ENCODE measurements around the gene MAT2A. TPM values are rescaled to one million over a fixed set of nuclear protein-coding genes. Genes with fewer than 3 reads are reported as not detected.
A peak's percentile ranks its signal among the peaks of the same experiment; 100 is the strongest.

MAT2A gene
- total and polyA plus RNA-seq, 9 of the 15 experiments (the other 6 are each of a cell fraction or from before 2014, with no cell fraction given): 130 to 1,027 (median 240) TPM

DNA sequence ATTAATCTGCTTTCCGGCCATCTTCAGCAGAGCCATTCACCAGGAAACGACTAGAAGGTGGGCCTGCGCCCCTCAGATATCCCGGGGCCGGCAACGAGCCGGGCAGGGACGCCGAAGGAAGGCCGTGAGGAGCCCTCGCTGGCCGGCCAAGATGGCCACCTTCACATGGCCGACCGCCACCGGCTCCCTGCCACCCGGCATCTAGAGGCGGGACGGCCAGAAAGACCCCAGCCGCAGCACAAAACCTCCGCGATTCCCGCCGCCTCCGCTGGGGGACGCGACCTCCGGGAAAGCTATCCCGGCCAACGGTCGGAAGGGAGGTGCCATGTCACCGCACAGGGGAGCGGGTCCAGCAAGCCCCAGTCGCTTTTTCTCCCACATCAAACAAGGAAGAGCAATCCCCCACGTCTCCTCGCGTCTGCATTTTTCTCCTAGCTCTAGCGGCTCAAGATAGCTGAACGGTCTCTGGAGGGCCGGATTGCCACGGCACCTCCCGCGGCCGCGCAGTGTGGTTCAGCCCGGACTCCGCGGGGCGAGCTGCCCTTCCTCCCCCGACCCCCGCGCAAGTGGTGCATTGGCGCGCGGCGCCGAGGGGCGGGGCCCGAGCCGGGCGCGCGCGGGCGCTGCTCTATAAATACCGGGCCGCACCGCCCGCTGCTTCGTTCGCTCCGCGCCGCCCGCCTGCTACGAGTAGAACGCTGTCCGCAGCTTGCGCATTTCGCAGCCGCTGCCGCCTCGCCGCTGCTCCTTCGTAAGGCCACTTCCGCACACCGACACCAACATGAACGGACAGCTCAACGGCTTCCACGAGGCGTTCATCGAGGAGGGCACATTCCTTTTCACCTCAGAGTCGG is at the start of gene MAT2A (continued):
- TF ChIP-seq SETDB1 (IDR thresholded peaks at IDR 0.05; ENCODE audit: low read length): no peak
- no peak for TF ChIP-seq HSF4 (CRISPR knock-in tag; IDR thresholded peaks at IDR 0.05; ENCODE audit: borderline replicate concordance)
- TF ChIP-seq KLF10 (CRISPR knock-in tag; IDR thresholded peaks at IDR 0.05): no peak
- TF ChIP-seq, protein P1, sequence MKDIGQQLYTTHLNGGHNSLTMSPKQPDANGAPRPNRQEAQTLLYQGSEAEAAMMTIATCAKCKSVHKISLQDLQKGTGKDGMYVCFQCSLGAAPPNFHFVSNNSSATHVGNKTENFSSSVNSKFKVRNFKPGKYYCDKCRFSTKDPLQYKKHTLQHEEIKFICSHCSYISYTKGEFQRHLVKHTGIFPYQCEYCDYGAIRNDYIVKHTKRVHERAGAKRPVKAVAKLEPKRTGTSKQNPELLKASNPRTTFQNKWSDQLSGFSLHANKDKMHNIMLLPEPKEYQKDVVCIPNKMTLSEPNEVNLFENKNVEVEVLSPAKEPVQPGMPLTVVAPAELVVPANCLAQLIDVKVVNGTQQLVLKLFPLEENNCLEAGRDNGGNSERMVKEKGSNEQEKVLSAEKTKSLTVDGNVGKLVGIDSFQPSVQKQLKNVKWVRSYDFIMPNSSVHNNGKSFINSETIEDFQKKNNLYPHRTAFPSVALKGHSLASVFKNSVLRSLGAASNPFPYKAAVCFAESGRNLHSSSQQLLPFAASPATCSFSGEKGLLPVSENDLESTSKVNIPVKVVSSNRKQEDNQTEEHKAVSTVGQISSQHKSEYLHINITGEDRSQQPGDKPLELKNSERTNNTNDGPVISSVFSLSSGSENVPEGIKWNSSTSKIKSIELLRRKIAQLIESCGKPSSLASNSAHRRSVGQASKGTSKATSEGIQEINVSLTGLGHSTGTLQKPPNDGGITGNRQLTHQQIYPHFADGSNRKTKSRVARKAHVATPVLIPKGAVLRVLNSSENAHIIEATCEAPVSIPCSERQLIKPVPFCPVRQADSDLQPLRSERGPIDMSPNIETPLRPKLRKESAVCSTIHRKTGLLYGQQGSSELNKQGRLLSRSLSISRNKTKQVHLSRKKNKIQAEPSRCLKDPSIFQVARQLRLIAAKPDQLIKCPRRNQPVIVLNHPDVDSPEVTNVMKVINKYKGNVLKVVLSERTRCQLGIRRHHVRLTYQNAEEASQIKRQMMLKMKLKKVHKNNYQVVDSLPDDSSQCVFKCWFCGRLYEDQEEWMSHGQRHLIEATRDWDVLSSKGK (CRISPR knock-in tag; IDR thresholded peaks at IDR 0.05): no peak
- no peak for TF ChIP-seq IRF1 (CRISPR knock-in tag; IDR thresholded peaks at IDR 0.05; ENCODE audit: borderline replicate concordance)
- TF ChIP-seq SRSF9 (IDR thresholded peaks at IDR 0.05; ENCODE audit: borderline replicate concordance, low read depth, low read length): no peak
- TF ChIP-seq ARHGAP35 (IDR thresholded peaks at IDR 0.05; ENCODE audit: partially characterized antibody): no peak
- peak; percentile 90 for TF ChIP-seq ARID4B (CRISPR knock-in tag; IDR thresholded peaks at IDR 0.05)
- TF ChIP-seq HMG20A (CRISPR knock-in tag; conservative IDR thresholded peaks at IDR 0.05): no peak
- peak; percentile 99 for TF ChIP-seq ZBTB7A (IDR thresholded peaks at IDR 0.05; ENCODE audit: borderline replicate concordance, control insufficient read depth, low read depth, low read length)
- TF ChIP-seq EP400 (IDR thresholded peaks at IDR 0.05): peak; percentile 98
- TF ChIP-seq SRSF1 (IDR thresholded peaks at IDR 0.05; ENCODE audit: low read depth, low read length): 0 out of 2 replicates have a peak, but pooled peaks have one; percentile 43

Data from K562 (cell line).